Endothelial cell (in vitro differentiated cells): ENCODE data around the gene BAZ1B. TPM values are rescaled to one million over a fixed set of nuclear protein-coding genes. Genes with fewer than 3 reads are reported as not detected.

Experiments used
- DNase-seq: peaks from one replicate; pipeline ENCODE4 v3.0.0; 2021; ENCODE audit warnings: low spot score
- H3K27ac Mint-ChIP-seq: one replicate; pipeline ENCODE4 v1.8.0; 2021; ENCODE audit warnings: mixed read lengths, inconsistent platforms; ENCODE audit not compliant: unreplicated experiment
- H3K27me3 Mint-ChIP-seq: one replicate; pipeline ENCODE4 v1.8.0; 2021; ENCODE audit warnings: mild to moderate bottlenecking, moderate library complexity, mixed read lengths, inconsistent platforms; ENCODE audit not compliant: unreplicated experiment
- H3K36me3 Mint-ChIP-seq: one replicate; pipeline ENCODE4 v1.8.0; 2021; ENCODE audit warnings: mild to moderate bottlenecking, low read depth, mixed read lengths, inconsistent platforms; ENCODE audit not compliant: unreplicated experiment
- H3K4me1 Mint-ChIP-seq: one replicate; pipeline ENCODE4 v1.8.0; 2021; ENCODE audit warnings: mild to moderate bottlenecking, mixed read lengths, inconsistent platforms; ENCODE audit not compliant: unreplicated experiment
- H3K4me3 Mint-ChIP-seq: one replicate; pipeline ENCODE4 v1.8.0; 2021; ENCODE audit warnings: mild to moderate bottlenecking, mixed read lengths, inconsistent platforms; ENCODE audit not compliant: unreplicated experiment
- H3K9me3 Mint-ChIP-seq: one replicate; pipeline ENCODE4 v1.8.0; 2021; ENCODE audit warnings: mixed read lengths, inconsistent platforms; ENCODE audit not compliant: unreplicated experiment
- total RNA-seq: library from RNA; stranded (reverse); fragmentation: NEBNext Ultra II Directional; extraction: Animal tissue kit (Norgen Biotek cat#: 25700); gene quantifications from one replicate; pipeline ENCODE4 v1.2.1, GENCODE V29; 2021; ENCODE audit not compliant: unreplicated experiment
- TF ChIP-seq, protein P1 (sequence below): fragments of 200-600 bp; sonication (generic); IDR thresholded peaks from one replicate; pipeline ENCODE4 v1.5.0; 2021; ENCODE audit warnings: antibody characterized with exemption; ENCODE audit not compliant: unreplicated experiment

The BAZ1B gene
- total RNA-seq, 1 donor from 2014 or later: 56.5 TPM

DNA sequence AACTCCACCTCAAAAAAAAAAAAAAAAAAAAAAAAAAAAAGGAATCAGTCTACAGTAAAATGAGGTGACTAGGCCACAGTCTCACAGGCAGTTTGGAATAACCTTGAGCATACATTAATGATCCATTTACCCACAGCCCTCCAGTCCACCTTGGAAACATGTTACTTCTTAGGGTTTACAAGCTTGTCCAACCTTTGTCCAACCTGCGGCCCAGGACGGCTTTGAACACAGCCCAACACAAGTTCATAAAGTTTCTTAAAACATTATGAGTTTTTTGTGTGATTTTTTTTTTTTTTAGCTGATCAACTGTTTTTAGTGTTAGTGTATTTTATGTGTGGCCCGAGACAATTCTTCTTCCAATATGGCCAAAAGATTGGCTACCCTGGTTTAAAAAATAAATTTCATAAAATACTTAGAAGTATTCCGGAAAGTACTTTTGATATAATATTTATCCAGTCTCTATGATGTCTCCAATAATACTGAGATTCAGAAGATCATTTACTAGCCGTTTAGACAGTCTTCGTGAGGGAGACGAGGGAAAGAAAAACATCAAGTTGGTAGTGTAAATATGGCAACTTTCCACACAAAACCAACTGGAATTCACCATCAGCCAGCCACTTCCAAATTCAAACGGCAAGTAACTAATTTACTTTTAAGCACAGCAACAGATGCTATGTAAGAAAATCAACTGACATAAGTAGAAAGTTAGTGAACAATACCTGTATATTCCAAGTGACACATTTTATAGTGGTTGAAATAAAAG, 9.9 kb downstream of the BAZ1B start:
- TF ChIP-seq, protein P1, sequence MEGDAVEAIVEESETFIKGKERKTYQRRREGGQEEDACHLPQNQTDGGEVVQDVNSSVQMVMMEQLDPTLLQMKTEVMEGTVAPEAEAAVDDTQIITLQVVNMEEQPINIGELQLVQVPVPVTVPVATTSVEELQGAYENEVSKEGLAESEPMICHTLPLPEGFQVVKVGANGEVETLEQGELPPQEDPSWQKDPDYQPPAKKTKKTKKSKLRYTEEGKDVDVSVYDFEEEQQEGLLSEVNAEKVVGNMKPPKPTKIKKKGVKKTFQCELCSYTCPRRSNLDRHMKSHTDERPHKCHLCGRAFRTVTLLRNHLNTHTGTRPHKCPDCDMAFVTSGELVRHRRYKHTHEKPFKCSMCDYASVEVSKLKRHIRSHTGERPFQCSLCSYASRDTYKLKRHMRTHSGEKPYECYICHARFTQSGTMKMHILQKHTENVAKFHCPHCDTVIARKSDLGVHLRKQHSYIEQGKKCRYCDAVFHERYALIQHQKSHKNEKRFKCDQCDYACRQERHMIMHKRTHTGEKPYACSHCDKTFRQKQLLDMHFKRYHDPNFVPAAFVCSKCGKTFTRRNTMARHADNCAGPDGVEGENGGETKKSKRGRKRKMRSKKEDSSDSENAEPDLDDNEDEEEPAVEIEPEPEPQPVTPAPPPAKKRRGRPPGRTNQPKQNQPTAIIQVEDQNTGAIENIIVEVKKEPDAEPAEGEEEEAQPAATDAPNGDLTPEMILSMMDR: no peak
- Mint-ChIP-seq H3K27me3 (no peaks in the 10 kb centered on the region), H3K9me3 (no peaks in the 10 kb centered on the region), H3K27ac (no peak overlapping the region), H3K4me1 (peaks cover 3% of the 10 kb centered on the region), H3K36me3 (peaks cover 29% of the 10 kb centered on the region), H3K4me3 (no peak overlapping the region)
- DNase-seq: no peak

DNA sequence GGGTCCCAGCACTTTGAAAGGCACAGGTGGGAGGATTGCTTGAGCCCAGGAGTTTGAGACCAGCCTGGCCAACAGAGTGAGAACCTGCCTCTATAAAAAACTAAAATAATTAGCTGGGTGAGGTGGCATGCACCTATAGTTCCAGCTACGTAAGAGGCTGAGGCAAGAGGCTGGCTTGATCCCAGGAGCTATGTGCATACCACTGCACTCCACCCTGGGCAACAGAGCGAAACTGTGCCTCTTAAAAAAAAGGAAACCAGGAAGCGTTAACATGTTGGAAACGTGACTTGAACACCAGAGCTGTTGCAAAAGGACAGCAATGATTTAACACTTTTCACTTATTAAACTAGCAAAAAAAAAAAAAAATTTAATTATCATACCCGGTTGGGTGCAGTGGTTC, 12.6 kb downstream of the BAZ1B start:
- DNase-seq: no peak
- Mint-ChIP-seq H3K36me3 (peaks cover 42% of the 10 kb centered on the region), H3K27ac (no peak overlapping the region), H3K9me3 (no peaks in the 10 kb centered on the region), H3K4me3 (no peak overlapping the region), H3K27me3 (peaks cover 1% of the 10 kb centered on the region), H3K4me1 (peaks cover 3% of the 10 kb centered on the region)
- TF ChIP-seq, protein P1: no peak

GRCh38 chr7:73507556-73507955, 14.5 kb downstream of the BAZ1B start:
- Mint-ChIP-seq H3K9me3 (no peaks in the 10 kb centered on the region), H3K27ac (no peak overlapping the region), H3K4me1 (peaks cover 3% of the 10 kb centered on the region), H3K36me3 (peaks cover 44% of the 10 kb centered on the region), H3K4me3 (no peak overlapping the region), H3K27me3 (peaks cover 1% of the 10 kb centered on the region)
- DNase-seq: no peak
- TF ChIP-seq, protein P1: no peak

GRCh38 chr7:73504920-73505319, 17.2 kb downstream of the BAZ1B start:
- Mint-ChIP-seq H3K36me3 (peaks cover 47% of the 10 kb centered on the region), H3K27me3 (peaks cover 2% of the 10 kb centered on the region), H3K4me1 (no peaks in the 10 kb centered on the region), H3K9me3 (no peaks in the 10 kb centered on the region), H3K27ac (no peak overlapping the region), H3K4me3 (peak overlapping the region; percentile 50)
- DNase-seq: no peak
- TF ChIP-seq, protein P1: no peak

GRCh38 chr7:73504017-73504416, 18.1 kb downstream of the BAZ1B start:
- no peak overlapping the region for H3K4me3 Mint-ChIP-seq
- H3K9me3 Mint-ChIP-seq: no peaks in the 10 kb centered on the region
- peaks cover 55% of the 10 kb centered on the region for H3K36me3 Mint-ChIP-seq
- peaks cover 2% of the 10 kb centered on the region for H3K27me3 Mint-ChIP-seq
- DNase-seq: no peak
- TF ChIP-seq, protein P1: no peak
- no peaks in the 10 kb centered on the region for H3K4me1 Mint-ChIP-seq
- no peak overlapping the region for H3K27ac Mint-ChIP-seq
